ENCODE data around the gene KCTD10. TPM values are rescaled to one million over a fixed set of nuclear protein-coding genes. Genes with fewer than 3 reads are reported as not detected.

The KCTD10 gene
- total RNA-seq, 2 donors from 2014 or later = 37.2 to 49.8 TPM

GRCh38 chr12:109473006-109473405 lies 4.1 kb downstream of the KCTD10 start:
- H3K36me3 ChIP-seq = no peaks in the 10 kb centered on the region
- H3K27ac ChIP-seq = no peak overlapping the region
- no peaks in the 10 kb centered on the region for H3K9me3 ChIP-seq
- WGBS = 91% methylated on average over 3 of the region's 3 CpGs
- no peaks in the 10 kb centered on the region for H3K27me3 ChIP-seq (replicated peaks; ENCODE audit: insufficient read depth)
- intact Hi-C loops (cut with DNase I) = no loop called here
- DNase-seq (ENCODE audit: low spot score) = no peak
- no peak overlapping the region for H3K4me3 ChIP-seq
- H3K4me1 ChIP-seq (replicated peaks) = peaks cover 2% of the 10 kb centered on the region
- TF ChIP-seq POLR2AphosphoS5 (IDR thresholded peaks at IDR 0.05) (no peak), POLR2A (IDR thresholded peaks at IDR 0.05) (no peak), CTCF (IDR thresholded peaks at IDR 0.05) (no peak)

- Histone ChIP-seq H3K9me3 (no peaks in the 10 kb centered on the region), H3K36me3 (no peaks in the 10 kb centered on the region), H3K27ac (no peak overlapping the region), H3K4me3 (no peak overlapping the region), H3K27me3 (replicated peaks; ENCODE audit: insufficient read depth) (no peaks in the 10 kb centered on the region), H3K4me1 (replicated peaks) (peaks cover 2% of the 10 kb centered on the region)
- intact Hi-C loops (cut with DNase I) = no loop called here
- 91% methylated on average over 10 of the region's 10 CpGs for WGBS
- TF ChIP-seq POLR2AphosphoS5 (IDR thresholded peaks at IDR 0.05) = no peak
- no peak for TF ChIP-seq POLR2A (IDR thresholded peaks at IDR 0.05)
- TF ChIP-seq CTCF (IDR thresholded peaks at IDR 0.05) = no peak
- no peak for DNase-seq (ENCODE audit: low spot score)
Measured at GRCh38 chr12:109469517-109469916, 7.6 kb downstream of the KCTD10 start.

- Histone ChIP-seq H3K36me3 (no peaks in the 10 kb centered on the region), H3K4me1 (replicated peaks) (peaks cover 12% of the 10 kb centered on the region), H3K9me3 (no peaks in the 10 kb centered on the region), H3K27ac (peak overlapping the region; percentile 5 to 36), H3K4me3 (no peak overlapping the region), H3K27me3 (replicated peaks; ENCODE audit: insufficient read depth) (no peaks in the 10 kb centered on the region)
- no peak for DNase-seq (ENCODE audit: low spot score)
- TF ChIP-seq POLR2A (IDR thresholded peaks at IDR 0.05) = no peak
- TF ChIP-seq POLR2AphosphoS5 (IDR thresholded peaks at IDR 0.05) = no peak
- TF ChIP-seq CTCF (IDR thresholded peaks at IDR 0.05) = no peak
- 69% methylated on average over 8 of the region's 8 CpGs for WGBS
- intact Hi-C loops (cut with DNase I) = no loop called here
Measured at GRCh38 chr12:109467978-109468676, 9.0 kb downstream of the KCTD10 start.

GRCh38 chr12:109466821-109467220 lies 10.3 kb downstream of the KCTD10 start:
- intact Hi-C loops (cut with DNase I) = no loop called here
- Histone ChIP-seq H3K4me3 (no peak overlapping the region), H3K27me3 (replicated peaks; ENCODE audit: insufficient read depth) (no peaks in the 10 kb centered on the region), H3K4me1 (replicated peaks) (peaks cover 20% of the 10 kb centered on the region), H3K36me3 (no peaks in the 10 kb centered on the region), H3K9me3 (no peaks in the 10 kb centered on the region), H3K27ac (peak overlapping the region; percentile 5 to 36)
- TF ChIP-seq POLR2AphosphoS5 (IDR thresholded peaks at IDR 0.05) (no peak), CTCF (IDR thresholded peaks at IDR 0.05) (no peak), POLR2A (IDR thresholded peaks at IDR 0.05) (no peak)
- WGBS = 50% methylated on average over 3 of the region's 3 CpGs
- no peak for DNase-seq (ENCODE audit: low spot score)

GRCh38 chr12:109466305-109466704 lies 10.8 kb downstream of the KCTD10 start:
- intact Hi-C loops (cut with DNase I) = no loop called here
- Histone ChIP-seq H3K27ac (no peak overlapping the region), H3K36me3 (no peaks in the 10 kb centered on the region), H3K9me3 (no peaks in the 10 kb centered on the region), H3K4me1 (replicated peaks) (peaks cover 26% of the 10 kb centered on the region), H3K4me3 (no peak overlapping the region), H3K27me3 (replicated peaks; ENCODE audit: insufficient read depth) (no peaks in the 10 kb centered on the region)
- DNase-seq (ENCODE audit: low spot score) = no peak
- TF ChIP-seq POLR2AphosphoS5 (IDR thresholded peaks at IDR 0.05) = no peak
- TF ChIP-seq POLR2A (IDR thresholded peaks at IDR 0.05) = no peak
- no peak for TF ChIP-seq CTCF (IDR thresholded peaks at IDR 0.05)
- 82% methylated on average over 2 of the region's 2 CpGs for WGBS

Data from prostate gland (tissue), 2 donors.